ENCODE measurements around the gene ELAVL2.
"Not testable (repeated sequence)": the region's sequence is repeated elsewhere in the genome, so short reads cannot be mapped to it uniquely, and the experiment has no call there.

The ELAVL2 gene

DNA sequence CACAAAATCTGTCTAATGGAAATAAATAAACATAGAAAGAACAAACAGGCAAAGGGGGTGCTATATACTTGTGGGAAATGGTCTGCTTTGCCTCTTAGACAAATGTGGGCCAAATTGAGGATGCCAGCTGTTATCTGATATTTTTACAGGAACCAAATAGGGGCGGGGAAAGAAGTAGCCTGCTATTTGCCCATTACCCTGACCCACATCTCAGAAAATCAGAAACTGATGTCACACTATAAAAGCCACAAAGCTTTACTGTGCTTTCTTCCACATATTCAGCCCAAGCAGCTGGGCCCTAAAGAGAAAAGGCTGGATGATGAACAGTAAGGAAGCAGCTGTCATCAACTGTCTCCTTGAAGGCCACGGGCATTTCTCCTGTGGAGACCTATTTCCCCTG lies 97.3 kb downstream of the ELAVL2 start:
- Histone ChIP-seq H3K4me1 (ENCODE audit: control insufficient read depth in 5 of 5, insufficient read depth in 5 of 5, low read length in 5 of 5) (no peaks in the 10 kb centered on the region), H3K4me3 (ENCODE audit: low read depth in 1 of 5, low read length in 5 of 5) (no peak overlapping the region), H3K36me3 (ENCODE audit: control insufficient read depth in 5 of 5, insufficient read depth in 5 of 5, low read length in 5 of 5) (no peaks in the 10 kb centered on the region), H3K27ac (ENCODE audit: low read depth, low read length) (no peak overlapping the region), H3K9me3 (ENCODE audit: control insufficient read depth in 5 of 5, low read length in 5 of 5) (peaks cover 0 to 2% (median 0%) of the 10 kb centered on the region in 5 donors), H3K27me3 (ENCODE audit: control insufficient read depth in 5 of 5, insufficient read depth in 4 of 5, low read length in 5 of 5) (no peaks in the 10 kb centered on the region), H3K9ac (ENCODE audit: low read length in 5 of 5) (no peak overlapping the region)

DNA sequence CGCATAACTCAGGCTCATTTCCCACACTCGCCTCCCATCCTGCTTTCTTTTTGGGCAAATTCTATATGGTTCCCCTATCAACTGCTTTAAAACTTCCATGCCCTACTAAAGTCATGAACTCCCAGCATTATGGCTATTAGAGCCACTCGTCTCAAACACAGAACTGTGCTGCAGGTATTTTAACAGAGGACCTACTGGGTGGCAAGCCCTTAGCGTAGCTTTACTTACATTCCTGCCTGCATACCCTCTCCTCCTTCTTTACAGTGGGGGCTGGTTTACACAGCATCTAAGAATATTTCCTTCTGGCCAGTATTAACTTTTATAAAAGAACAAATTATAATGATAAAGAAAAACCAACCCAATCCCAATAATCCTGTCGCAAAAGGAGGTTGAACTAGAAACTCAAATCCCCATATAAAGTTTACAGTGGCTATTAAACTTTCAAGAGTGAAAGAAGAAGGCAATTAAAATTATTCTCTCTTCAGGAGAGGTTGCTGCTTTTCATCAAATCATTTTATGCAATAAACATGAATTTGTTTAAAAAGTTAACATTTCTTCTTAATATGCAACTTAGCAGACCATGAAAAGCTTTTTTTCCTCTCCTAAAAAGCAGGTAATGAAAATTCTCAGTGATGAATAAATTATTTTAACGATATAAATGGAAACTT lies 100.6 kb downstream of the ELAVL2 start:
- Histone ChIP-seq H3K9me3 (ENCODE audit: control insufficient read depth in 5 of 5, low read length in 5 of 5) (no peaks in the 10 kb centered on the region), H3K9ac (ENCODE audit: low read length in 5 of 5) (no peak overlapping the region), H3K4me1 (ENCODE audit: control insufficient read depth in 5 of 5, insufficient read depth in 5 of 5, low read length in 5 of 5) (no peaks in the 10 kb centered on the region), H3K27ac (ENCODE audit: low read depth, low read length) (no peak overlapping the region), H3K36me3 (ENCODE audit: control insufficient read depth in 5 of 5, insufficient read depth in 5 of 5, low read length in 5 of 5) (no peaks in the 10 kb centered on the region), H3K27me3 (ENCODE audit: control insufficient read depth in 5 of 5, insufficient read depth in 4 of 5, low read length in 5 of 5) (no peaks in the 10 kb centered on the region), H3K4me3 (ENCODE audit: low read depth in 1 of 5, low read length in 5 of 5) (no peak overlapping the region)

DNA sequence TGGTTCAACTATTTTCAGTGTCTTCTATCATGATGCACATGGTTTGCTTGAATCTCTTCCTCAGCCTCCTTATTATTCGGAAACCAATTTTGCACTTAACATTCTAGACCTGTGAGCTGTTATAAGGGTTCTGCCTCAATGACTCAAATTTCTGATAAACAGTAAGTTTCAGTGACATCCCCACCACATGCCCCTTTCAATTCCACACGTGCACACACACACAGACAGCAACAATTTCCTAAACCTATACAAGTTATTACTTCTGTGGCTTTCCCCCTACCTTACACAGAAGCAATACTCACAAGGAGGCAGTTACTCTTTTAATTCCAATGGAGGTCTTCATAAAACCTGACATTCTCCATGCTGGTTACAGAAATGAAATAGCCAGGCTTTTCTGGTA lies 102.4 kb downstream of the ELAVL2 start:
- Histone ChIP-seq H3K36me3 (ENCODE audit: control insufficient read depth in 5 of 5, insufficient read depth in 5 of 5, low read length in 5 of 5) (no peaks in the 10 kb centered on the region), H3K4me3 (ENCODE audit: low read depth in 1 of 5, low read length in 5 of 5) (no peak overlapping the region), H3K27me3 (ENCODE audit: control insufficient read depth in 5 of 5, insufficient read depth in 4 of 5, low read length in 5 of 5) (no peaks in the 10 kb centered on the region)

DNA sequence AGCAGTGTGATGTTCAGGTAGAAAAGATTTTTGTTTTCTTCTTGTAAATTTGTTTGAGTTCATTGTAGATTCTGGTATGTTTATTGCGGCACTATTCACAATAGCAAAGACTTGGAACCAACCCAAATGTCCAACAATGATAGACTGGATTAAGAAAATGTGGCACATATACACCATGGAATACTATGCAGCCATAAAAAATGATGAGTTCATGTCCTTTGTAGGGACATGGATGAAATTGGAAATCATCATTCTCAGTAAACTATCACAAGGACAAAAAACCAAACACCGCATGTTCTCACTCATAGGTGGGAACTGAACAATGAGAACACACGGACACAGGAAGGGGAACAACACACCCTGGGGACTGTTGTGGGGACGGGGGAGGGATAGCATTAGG lies 103.0 kb downstream of the ELAVL2 start:
- H3K4me1 ChIP-seq (ENCODE audit: control insufficient read depth in 5 of 5, insufficient read depth in 5 of 5, low read length in 5 of 5); H3K27me3 ChIP-seq (ENCODE audit: control insufficient read depth in 5 of 5, insufficient read depth in 4 of 5, low read length in 5 of 5); H3K9ac ChIP-seq (ENCODE audit: low read length in 5 of 5); H3K9me3 ChIP-seq (ENCODE audit: control insufficient read depth in 5 of 5, low read length in 5 of 5); H3K4me3 ChIP-seq (ENCODE audit: low read depth in 1 of 5, low read length in 5 of 5); H3K36me3 ChIP-seq (ENCODE audit: control insufficient read depth in 5 of 5, insufficient read depth in 5 of 5, low read length in 5 of 5); H3K27ac ChIP-seq (ENCODE audit: low read depth, low read length): not testable (repeated sequence)

More for the DNA sequence above, 102.4 kb downstream of the ELAVL2 start:
- no peaks in the 10 kb centered on the region for H3K9me3 ChIP-seq (ENCODE audit: control insufficient read depth in 5 of 5, low read length in 5 of 5)
- H3K4me1 ChIP-seq (ENCODE audit: control insufficient read depth in 5 of 5, insufficient read depth in 5 of 5, low read length in 5 of 5): no peaks in the 10 kb centered on the region
- no peak overlapping the region for H3K9ac ChIP-seq (ENCODE audit: low read length in 5 of 5)
- H3K27ac ChIP-seq (ENCODE audit: low read depth, low read length): no peak overlapping the region

DNA sequence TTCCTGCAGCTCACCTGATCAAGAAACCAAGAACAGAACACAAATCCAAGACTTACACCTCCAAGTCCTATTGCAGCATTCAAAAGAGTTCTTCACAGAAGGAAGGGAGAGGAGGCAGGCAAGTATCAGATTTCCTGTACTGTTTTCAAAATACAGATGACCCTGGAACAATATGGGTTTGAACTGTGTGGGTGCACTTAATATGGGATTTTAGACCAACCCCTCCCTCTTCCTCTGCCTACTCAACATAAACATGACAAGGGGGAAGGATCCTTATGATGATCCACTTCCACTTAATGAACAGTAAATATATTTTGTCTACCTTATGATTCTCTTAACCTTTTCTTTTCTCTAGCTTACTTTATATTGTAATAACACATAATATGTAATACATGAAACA lies 104.6 kb downstream of the ELAVL2 start:
- H3K27me3 ChIP-seq (ENCODE audit: control insufficient read depth in 5 of 5, insufficient read depth in 4 of 5, low read length in 5 of 5): no peaks in the 10 kb centered on the region

DNA sequence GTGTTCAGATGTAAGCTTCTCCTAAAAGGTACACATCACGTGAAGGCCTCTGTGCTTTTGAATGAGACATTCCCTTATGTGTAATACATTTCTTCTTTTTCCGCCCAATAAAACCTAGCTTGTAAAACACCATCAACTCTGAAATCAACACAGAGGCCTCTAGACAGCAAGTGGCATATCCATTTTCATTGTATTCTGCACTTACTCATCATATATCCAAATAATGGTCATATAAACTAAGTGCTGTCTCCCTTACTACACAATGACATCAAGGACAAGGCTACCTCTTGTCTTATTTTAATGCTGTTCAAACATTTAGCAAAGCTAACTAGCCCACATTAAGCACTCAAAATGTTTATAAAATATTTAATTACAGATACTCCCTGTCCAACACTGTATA lies 108.5 kb downstream of the ELAVL2 start:
- Histone ChIP-seq H3K9me3 (ENCODE audit: control insufficient read depth in 5 of 5, low read length in 5 of 5) (no peaks in the 10 kb centered on the region), H3K36me3 (ENCODE audit: control insufficient read depth in 5 of 5, insufficient read depth in 5 of 5, low read length in 5 of 5) (no peaks in the 10 kb centered on the region), H3K27me3 (ENCODE audit: control insufficient read depth in 5 of 5, insufficient read depth in 4 of 5, low read length in 5 of 5) (no peaks in the 10 kb centered on the region), H3K27ac (ENCODE audit: low read depth, low read length) (no peak overlapping the region), H3K4me3 (ENCODE audit: low read depth in 1 of 5, low read length in 5 of 5) (no peak overlapping the region), H3K9ac (ENCODE audit: low read length in 5 of 5) (no peak overlapping the region), H3K4me1 (ENCODE audit: control insufficient read depth in 5 of 5, insufficient read depth in 5 of 5, low read length in 5 of 5) (no peaks in the 10 kb centered on the region)

More for the DNA sequence above, 104.6 kb downstream of the ELAVL2 start:
- Histone ChIP-seq H3K9me3 (ENCODE audit: control insufficient read depth in 5 of 5, low read length in 5 of 5) (no peaks in the 10 kb centered on the region), H3K36me3 (ENCODE audit: control insufficient read depth in 5 of 5, insufficient read depth in 5 of 5, low read length in 5 of 5) (no peaks in the 10 kb centered on the region), H3K27ac (ENCODE audit: low read depth, low read length) (no peak overlapping the region), H3K9ac (ENCODE audit: low read length in 5 of 5) (no peak overlapping the region), H3K4me3 (ENCODE audit: low read depth in 1 of 5, low read length in 5 of 5) (no peak overlapping the region), H3K4me1 (ENCODE audit: control insufficient read depth in 5 of 5, insufficient read depth in 5 of 5, low read length in 5 of 5) (no peaks in the 10 kb centered on the region)

DNA sequence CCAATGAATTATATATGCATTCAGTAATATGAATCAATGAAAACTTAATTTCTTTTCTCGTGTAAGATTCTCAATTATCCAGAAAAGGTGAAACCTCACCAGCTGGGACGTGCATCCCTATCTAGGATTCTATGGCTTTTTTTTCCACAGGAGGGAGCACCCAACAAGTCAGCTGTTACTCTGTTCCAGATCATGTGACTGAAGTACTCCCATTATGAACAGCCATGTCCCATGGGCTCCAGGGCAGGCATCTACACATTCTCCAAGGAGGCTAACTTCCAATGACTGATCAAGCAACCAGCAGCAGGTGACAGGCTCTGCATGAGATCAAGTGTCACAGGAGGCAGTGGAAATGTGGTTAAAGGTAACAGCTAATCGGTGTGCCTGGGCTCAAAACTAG lies 118.8 kb downstream of the ELAVL2 start:
- H3K9ac ChIP-seq (ENCODE audit: low read length in 5 of 5): no peak overlapping the region
- H3K4me3 ChIP-seq (ENCODE audit: low read depth in 1 of 5, low read length in 5 of 5): no peak overlapping the region
- no peaks in the 10 kb centered on the region for H3K27me3 ChIP-seq (ENCODE audit: control insufficient read depth in 5 of 5, insufficient read depth in 4 of 5, low read length in 5 of 5)
- no peak overlapping the region for H3K27ac ChIP-seq (ENCODE audit: low read depth, low read length)
- no peaks in the 10 kb centered on the region for H3K36me3 ChIP-seq (ENCODE audit: control insufficient read depth in 5 of 5, insufficient read depth in 5 of 5, low read length in 5 of 5)
- H3K4me1 ChIP-seq (ENCODE audit: control insufficient read depth in 5 of 5, insufficient read depth in 5 of 5, low read length in 5 of 5): no peaks in the 10 kb centered on the region
- H3K9me3 ChIP-seq (ENCODE audit: control insufficient read depth in 5 of 5, low read length in 5 of 5): no peaks in the 10 kb centered on the region

DNA sequence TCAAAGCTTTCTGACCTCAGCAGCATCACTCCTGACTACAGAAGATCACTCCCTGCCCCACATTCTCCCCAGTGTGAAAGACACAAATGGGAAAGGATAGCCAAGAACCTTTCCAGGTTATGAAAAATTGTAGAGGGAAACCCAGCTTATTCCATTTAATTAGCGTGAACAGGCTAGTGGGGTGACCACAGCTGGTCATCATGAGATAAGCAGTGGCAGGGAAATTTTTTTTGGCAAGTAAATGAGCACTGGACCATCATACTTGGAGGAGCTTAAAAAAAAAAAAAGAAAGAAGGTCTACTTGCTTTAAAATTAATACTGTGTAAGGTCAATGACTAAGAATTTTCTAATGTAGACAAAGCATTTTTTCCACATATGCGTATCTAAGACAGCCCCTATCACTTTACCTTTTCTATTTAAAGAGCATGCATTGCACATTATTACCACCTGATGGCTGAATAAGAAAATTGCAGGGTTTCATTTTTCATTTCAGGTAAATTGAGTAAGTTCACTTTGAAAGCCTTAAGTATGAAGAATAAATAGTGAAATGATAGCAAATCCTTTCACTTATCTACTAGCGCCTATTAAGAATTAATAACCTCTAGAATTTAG lies 123.6 kb downstream of the ELAVL2 start:
- Histone ChIP-seq H3K4me1 (ENCODE audit: control insufficient read depth in 5 of 5, insufficient read depth in 5 of 5, low read length in 5 of 5) (no peaks in the 10 kb centered on the region), H3K36me3 (ENCODE audit: control insufficient read depth in 5 of 5, insufficient read depth in 5 of 5, low read length in 5 of 5) (no peaks in the 10 kb centered on the region), H3K9me3 (ENCODE audit: control insufficient read depth in 5 of 5, low read length in 5 of 5) (no peaks in the 10 kb centered on the region), H3K4me3 (ENCODE audit: low read depth in 1 of 5, low read length in 5 of 5) (no peak overlapping the region), H3K27ac (ENCODE audit: low read depth, low read length) (no peak overlapping the region), H3K9ac (ENCODE audit: low read length in 5 of 5) (no peak overlapping the region), H3K27me3 (ENCODE audit: control insufficient read depth in 5 of 5, insufficient read depth in 4 of 5, low read length in 5 of 5) (no peaks in the 10 kb centered on the region)

DNA sequence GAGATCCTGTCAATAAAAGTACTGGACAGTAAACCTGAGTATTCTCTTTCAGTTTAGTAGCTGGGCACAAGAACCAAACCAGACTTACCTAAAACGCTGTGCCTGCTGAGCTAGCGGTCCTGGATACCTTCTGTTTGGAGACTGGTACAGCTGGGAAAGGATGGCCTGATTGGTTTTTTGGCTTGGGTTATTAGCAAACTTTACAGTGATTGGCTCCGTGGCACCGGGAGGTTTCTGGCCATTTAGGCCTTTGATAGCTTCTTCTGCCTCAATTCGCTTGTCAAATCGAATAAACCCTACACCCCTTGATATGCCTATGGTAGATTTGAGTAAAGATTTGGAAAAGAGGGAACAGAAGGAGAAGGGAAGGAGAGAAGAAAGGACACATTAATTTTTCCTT lies 124.7 kb downstream of the ELAVL2 start:
- Histone ChIP-seq H3K27me3 (ENCODE audit: control insufficient read depth in 5 of 5, insufficient read depth in 4 of 5, low read length in 5 of 5) (no peaks in the 10 kb centered on the region), H3K9ac (ENCODE audit: low read length in 5 of 5) (no peak overlapping the region), H3K4me3 (ENCODE audit: low read depth in 1 of 5, low read length in 5 of 5) (no peak overlapping the region), H3K36me3 (ENCODE audit: control insufficient read depth in 5 of 5, insufficient read depth in 5 of 5, low read length in 5 of 5) (no peaks in the 10 kb centered on the region), H3K4me1 (ENCODE audit: control insufficient read depth in 5 of 5, insufficient read depth in 5 of 5, low read length in 5 of 5) (no peaks in the 10 kb centered on the region), H3K27ac (ENCODE audit: low read depth, low read length) (no peak overlapping the region), H3K9me3 (ENCODE audit: control insufficient read depth in 5 of 5, low read length in 5 of 5) (no peaks in the 10 kb centered on the region)

DNA sequence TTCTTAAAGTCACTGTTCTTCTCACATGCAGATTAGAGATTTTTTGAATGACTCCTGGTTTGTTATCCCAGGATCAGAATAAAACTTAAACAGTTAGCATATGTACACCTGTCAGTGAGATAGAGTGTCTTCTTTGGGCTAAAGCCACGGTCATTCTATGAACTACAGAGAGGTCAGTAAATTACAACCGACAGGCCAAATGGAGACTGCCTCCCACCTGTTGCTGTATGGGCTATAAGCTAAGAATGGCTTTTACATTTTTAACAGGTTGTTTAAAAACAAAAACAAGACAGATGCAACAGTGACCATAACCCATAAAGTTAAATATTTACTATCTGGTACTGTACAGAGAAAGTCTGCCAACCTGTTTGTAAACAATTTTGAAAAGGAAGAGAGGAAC lies 125.7 kb downstream of the ELAVL2 start:
- H3K27ac ChIP-seq (ENCODE audit: low read depth, low read length): no peak overlapping the region
- H3K27me3 ChIP-seq (ENCODE audit: control insufficient read depth in 5 of 5, insufficient read depth in 4 of 5, low read length in 5 of 5): no peaks in the 10 kb centered on the region
- H3K4me3 ChIP-seq (ENCODE audit: low read depth in 1 of 5, low read length in 5 of 5): no peak overlapping the region
- H3K36me3 ChIP-seq (ENCODE audit: control insufficient read depth in 5 of 5, insufficient read depth in 5 of 5, low read length in 5 of 5): no peaks in the 10 kb centered on the region
- H3K4me1 ChIP-seq (ENCODE audit: control insufficient read depth in 5 of 5, insufficient read depth in 5 of 5, low read length in 5 of 5): no peaks in the 10 kb centered on the region
- H3K9me3 ChIP-seq (ENCODE audit: control insufficient read depth in 5 of 5, low read length in 5 of 5): no peaks in the 10 kb centered on the region
- H3K9ac ChIP-seq (ENCODE audit: low read length in 5 of 5): no peak overlapping the region
